Natural killer cell (primary cell): ENCODE measurements around the gene MBNL1. TPM values are rescaled to one million over a fixed set of nuclear protein-coding genes. Genes with fewer than 3 reads are reported as not detected.

Experiments used
- ATAC-seq, 3 donors: fragments of 150-1000 bp in 2 of 3; fragments of 200-7000 bp in 1 of 3; cut with Tn5 transposase; 1 replicate in 1 of 3; 2 replicates in 2 of 3; pipeline ENCODE4 v1.10.0; 2021; ENCODE audit warnings: mild to moderate bottlenecking in 2 of 3, moderate library complexity in 2 of 3
- DNase-seq, 2 donors: peaks; one replicate each; pipeline versions ENCODE4 v3.0.0 to v3.0.0-alpha.2; 2013 to 2021; ENCODE audit warnings: mixed read lengths in 1 of 2
- H3K27ac ChIP-seq: one replicate; pipeline ENCODE4 v1.5.1; 2013; ENCODE audit warnings: mild to moderate bottlenecking, low read length
- H3K27me3 ChIP-seq: one replicate; pipeline ENCODE4 v1.6.1; 2013; ENCODE audit warnings: low read length; ENCODE audit not compliant: control insufficient read depth, insufficient read depth
- H3K36me3 ChIP-seq: one replicate; pipeline ENCODE4 v1.6.1; 2013; ENCODE audit warnings: low read length; ENCODE audit not compliant: control insufficient read depth, insufficient read depth
- H3K4me1 ChIP-seq: one replicate; pipeline ENCODE4 v1.6.1; 2013; ENCODE audit warnings: low read length; ENCODE audit not compliant: control insufficient read depth, insufficient read depth
- H3K4me3 ChIP-seq: one replicate; pipeline ENCODE4 v1.5.1; 2013; ENCODE audit warnings: low read length
- H3K9me3 ChIP-seq: one replicate; pipeline ENCODE4 v1.6.1; 2013; ENCODE audit warnings: low read length; ENCODE audit not compliant: control insufficient read depth, insufficient read depth
- H3K27ac Mint-ChIP-seq, 2 donors: one replicate each; pipeline ENCODE4 v1.8.0; 2022; ENCODE audit warnings: mild to moderate bottlenecking in 2 of 2, mixed read lengths in 2 of 2, moderate library complexity in 1 of 2
- H3K27me3 Mint-ChIP-seq, 2 donors: one replicate each; pipeline ENCODE4 v1.8.0; 2022; ENCODE audit warnings: low read depth in 2 of 2, mixed read lengths in 2 of 2
- H3K36me3 Mint-ChIP-seq: one replicate; pipeline ENCODE4 v1.8.0; 2022; ENCODE audit warnings: mixed read lengths
- H3K4me1 Mint-ChIP-seq, 2 donors: one replicate each; pipeline ENCODE4 v1.8.0; 2022; ENCODE audit warnings: mixed read lengths in 2 of 2
- H3K4me3 Mint-ChIP-seq: one replicate; pipeline ENCODE4 v1.8.0; 2022; ENCODE audit warnings: mild to moderate bottlenecking, moderate library complexity, mixed read lengths
- H3K9me3 Mint-ChIP-seq, 2 donors: one replicate each; pipeline ENCODE4 v1.8.0; 2022; ENCODE audit warnings: mixed read lengths in 2 of 2
- CTCF ChIP-seq: fragments of 200-600 bp; IDR thresholded peaks from one replicate; pipeline ENCODE4 v1.8.0; 2022; ENCODE audit warnings: antibody characterized with exemption
- WGBS: methylation state at CpG from one replicate; pipeline ENCODE4 v1.1.7; 2013; ENCODE audit warnings: missing lambda C conversion rate; ENCODE audit not compliant: insufficient coverage; 5-methylcytosine and 5-hydroxymethylcytosine counted together
- intact Hi-C: fragments of 100-400 bp; cut with micrococcal nuclease; formaldehyde crosslinking; loops from one replicate; pipeline ENCODE4 v1.14.2; 2022
- total RNA-seq, 4 donors: library from RNA; stranded (reverse); fragments of 120-200 nt in 1 of 4; gene quantifications; one replicate each; pipeline versions ENCODE4 v1.2.3 to v1.2.4, GENCODE V29; 2013 to 2022

The MBNL1 gene
- total RNA-seq, 3 donors from 2014 or later (not counting 1 experiment from before 2014, with no cell fraction given), result 600 to 704 (median 607) TPM

- H3K4me1 Mint-ChIP-seq, result peaks cover 5% of the 10 kb centered on the region in 2 donors
- no peak for TF ChIP-seq CTCF
- no peak for DNase-seq
- no peaks in the 10 kb centered on the region for H3K36me3 ChIP-seq
- no peak overlapping the region for H3K27ac ChIP-seq
- peaks cover 3% of the 10 kb centered on the region for H3K27me3 ChIP-seq
- intact Hi-C loops, result no loop called here
- peaks cover 0 to 3% of the 10 kb centered on the region in 2 donors for H3K27me3 Mint-ChIP-seq
- H3K9me3 ChIP-seq, result peaks cover 3% of the 10 kb centered on the region
- peaks cover 5% of the 10 kb centered on the region for H3K36me3 Mint-ChIP-seq
- no peak overlapping the region for H3K4me3 Mint-ChIP-seq
- WGBS, result 87% methylated on average over 2 of the region's 2 CpGs
- ATAC-seq, result no peak
- no peak overlapping the region for H3K27ac Mint-ChIP-seq
- H3K4me1 ChIP-seq, result peaks cover 2% of the 10 kb centered on the region
- H3K4me3 ChIP-seq, result no peak overlapping the region
- no peaks in the 10 kb centered on the region for H3K9me3 Mint-ChIP-seq
Observed at GRCh38 chr3:152477422-152477821, 208.7 kb downstream of the MBNL1 start.

DNA sequence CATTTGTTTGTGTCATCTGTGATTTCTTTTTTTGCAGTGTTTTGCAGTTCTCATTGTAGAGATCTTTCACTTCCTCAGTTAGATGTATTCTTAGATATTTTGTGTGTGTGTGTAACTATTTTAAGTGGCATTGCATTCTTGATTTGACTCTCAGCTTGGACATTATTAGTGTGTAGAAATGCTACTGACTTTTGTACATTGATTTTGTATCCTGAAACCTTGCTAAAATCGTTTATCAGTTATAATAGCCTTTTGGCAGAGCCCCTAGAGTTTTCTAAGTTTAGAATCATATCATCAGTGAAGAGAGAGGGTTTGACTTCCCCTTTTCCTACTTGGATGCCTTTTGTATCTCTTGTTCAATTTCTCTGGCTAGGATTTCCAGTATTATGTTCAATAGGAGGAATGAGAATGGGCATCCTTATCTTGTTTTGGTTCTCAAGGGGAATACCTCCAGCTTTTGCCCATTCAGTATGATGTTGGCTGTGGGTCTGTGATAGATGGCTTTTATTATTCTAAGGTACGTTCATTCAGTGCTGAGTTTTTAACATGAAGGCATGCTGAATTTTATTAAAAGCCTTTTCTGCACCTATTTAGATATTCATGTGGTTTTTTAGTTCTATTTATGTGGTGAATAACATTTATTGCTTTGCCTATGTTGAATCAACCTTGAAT is 211.7 kb downstream of the MBNL1 start:
- H3K27ac ChIP-seq, result no peak overlapping the region
- Mint-ChIP-seq H3K4me1 (no peaks in the 10 kb centered on the region), H3K9me3 (no peaks in the 10 kb centered on the region), H3K36me3 (peaks cover 13% of the 10 kb centered on the region), H3K27ac (no peak overlapping the region), H3K4me3 (no peak overlapping the region), H3K27me3 (peaks cover 0 to 3% of the 10 kb centered on the region in 2 donors)
- no peak overlapping the region for H3K4me3 ChIP-seq
- DNase-seq, result no peak
- H3K36me3 ChIP-seq, result no peaks in the 10 kb centered on the region
- no peaks in the 10 kb centered on the region for H3K4me1 ChIP-seq
- peaks cover 3% of the 10 kb centered on the region for H3K9me3 ChIP-seq
- WGBS, result 68% methylated on average over 2 of the region's 2 CpGs
- no peak for TF ChIP-seq CTCF
- intact Hi-C loops, result no loop called here
- H3K27me3 ChIP-seq, result peaks cover 3% of the 10 kb centered on the region
- no peak for ATAC-seq

DNA sequence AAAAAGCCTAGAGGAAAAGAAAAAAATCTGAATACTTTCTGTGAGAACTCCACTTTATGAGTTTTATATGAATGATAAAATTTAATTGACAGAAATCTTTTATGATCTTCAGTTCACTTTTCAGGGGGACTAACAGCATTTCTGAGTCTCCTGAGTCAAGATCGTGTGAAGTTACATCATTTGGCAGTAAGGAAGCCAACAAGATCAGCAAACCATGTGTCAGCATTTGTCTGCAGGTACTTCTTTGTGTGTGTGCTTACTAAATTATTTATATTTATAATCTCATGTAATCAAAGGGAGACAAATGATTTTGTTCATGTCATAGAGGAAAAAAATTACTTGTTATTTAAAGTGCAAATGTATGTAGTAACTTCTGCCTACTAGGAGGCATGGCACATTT is 217.6 kb downstream of the MBNL1 start:
- H3K36me3 ChIP-seq, result no peaks in the 10 kb centered on the region
- TF ChIP-seq CTCF, result no peak

GRCh38 chr3:152488449-152488848 is 219.7 kb downstream of the MBNL1 start:
- H3K27ac ChIP-seq, result no peak overlapping the region
- DNase-seq (no peak), ATAC-seq (no peak)
- no peaks in the 10 kb centered on the region for H3K27me3 ChIP-seq
- no peak overlapping the region for H3K4me3 Mint-ChIP-seq
- H3K27me3 Mint-ChIP-seq, result no peaks in the 10 kb centered on the region
- H3K27ac Mint-ChIP-seq, result no peak overlapping the region
- TF ChIP-seq CTCF, result no peak
- intact Hi-C loops, result no loop called here
- H3K4me1 Mint-ChIP-seq, result no peaks in the 10 kb centered on the region
- no peaks in the 10 kb centered on the region for H3K9me3 Mint-ChIP-seq
- no peaks in the 10 kb centered on the region for H3K4me1 ChIP-seq
- 81% methylated on average over 1 of the region's 1 CpG for WGBS
- H3K9me3 ChIP-seq, result no peaks in the 10 kb centered on the region
- H3K36me3 Mint-ChIP-seq, result no peaks in the 10 kb centered on the region
- no peaks in the 10 kb centered on the region for H3K36me3 ChIP-seq
- no peak overlapping the region for H3K4me3 ChIP-seq

More for the DNA sequence above, 217.6 kb downstream of the MBNL1 start:
- Mint-ChIP-seq H3K36me3 (peaks cover 13% of the 10 kb centered on the region), H3K9me3 (no peaks in the 10 kb centered on the region), H3K27ac (no peak overlapping the region), H3K27me3 (peaks cover 0 to 3% of the 10 kb centered on the region in 2 donors), H3K4me3 (no peak overlapping the region), H3K4me1 (no peaks in the 10 kb centered on the region)
- ATAC-seq (no peak), DNase-seq (no peak)
- H3K27me3 ChIP-seq, result no peaks in the 10 kb centered on the region
- no peaks in the 10 kb centered on the region for H3K4me1 ChIP-seq
- no peak overlapping the region for H3K4me3 ChIP-seq
- intact Hi-C loops, result no loop called here
- no peaks in the 10 kb centered on the region for H3K9me3 ChIP-seq
- no peak overlapping the region for H3K27ac ChIP-seq
- WGBS, result 80% methylated on average over 1 of the region's 1 CpG
